GM12873 (cell line): Measurements from ENCODE around the gene BAD.

Experiments used
- TF ChIP-seq, protein P1 (sequence below): IDR thresholded peaks from 2 replicates; pipeline ENCODE4 v1.5.1; 2012; ENCODE audit warnings: low read depth, mild to moderate bottlenecking, moderate library complexity, low read length, control low read depth; ENCODE audit not compliant: insufficient read depth; ENCODE audit errors: missing control alignments

Gene BAD

GRCh38 chr11:64229090-64229743, 55.2 kb downstream of the BAD start:
- TF ChIP-seq, protein P1, sequence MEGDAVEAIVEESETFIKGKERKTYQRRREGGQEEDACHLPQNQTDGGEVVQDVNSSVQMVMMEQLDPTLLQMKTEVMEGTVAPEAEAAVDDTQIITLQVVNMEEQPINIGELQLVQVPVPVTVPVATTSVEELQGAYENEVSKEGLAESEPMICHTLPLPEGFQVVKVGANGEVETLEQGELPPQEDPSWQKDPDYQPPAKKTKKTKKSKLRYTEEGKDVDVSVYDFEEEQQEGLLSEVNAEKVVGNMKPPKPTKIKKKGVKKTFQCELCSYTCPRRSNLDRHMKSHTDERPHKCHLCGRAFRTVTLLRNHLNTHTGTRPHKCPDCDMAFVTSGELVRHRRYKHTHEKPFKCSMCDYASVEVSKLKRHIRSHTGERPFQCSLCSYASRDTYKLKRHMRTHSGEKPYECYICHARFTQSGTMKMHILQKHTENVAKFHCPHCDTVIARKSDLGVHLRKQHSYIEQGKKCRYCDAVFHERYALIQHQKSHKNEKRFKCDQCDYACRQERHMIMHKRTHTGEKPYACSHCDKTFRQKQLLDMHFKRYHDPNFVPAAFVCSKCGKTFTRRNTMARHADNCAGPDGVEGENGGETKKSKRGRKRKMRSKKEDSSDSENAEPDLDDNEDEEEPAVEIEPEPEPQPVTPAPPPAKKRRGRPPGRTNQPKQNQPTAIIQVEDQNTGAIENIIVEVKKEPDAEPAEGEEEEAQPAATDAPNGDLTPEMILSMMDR = no peak

DNA sequence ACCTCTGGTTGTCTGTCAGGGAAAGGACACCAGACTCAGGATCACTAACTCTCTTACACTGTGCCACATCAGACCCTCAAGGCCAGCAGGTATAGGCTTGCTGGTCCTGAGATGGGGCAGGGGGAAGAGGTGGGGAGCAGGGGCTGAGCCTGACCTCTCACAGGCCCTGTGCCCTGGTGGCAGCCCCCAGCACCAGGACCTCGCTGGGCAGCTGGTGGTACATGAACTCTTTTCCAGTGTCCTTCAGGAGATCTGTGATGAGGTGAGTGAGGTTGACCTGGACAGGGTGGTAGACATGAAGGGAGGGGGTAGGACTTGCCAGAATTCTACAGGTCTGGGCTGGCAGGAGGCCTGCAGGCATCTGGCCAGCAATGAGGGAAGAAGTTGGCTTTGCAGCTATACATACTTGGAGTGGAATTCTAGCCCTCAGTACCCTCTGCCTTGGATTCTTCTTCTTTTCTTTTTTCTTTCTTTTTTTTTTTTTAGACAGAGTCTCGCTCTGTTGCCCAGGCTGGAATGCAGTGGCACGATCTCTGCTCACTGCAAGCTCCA, 57.0 kb downstream of the BAD start:
- TF ChIP-seq, protein P1 = no peak

DNA sequence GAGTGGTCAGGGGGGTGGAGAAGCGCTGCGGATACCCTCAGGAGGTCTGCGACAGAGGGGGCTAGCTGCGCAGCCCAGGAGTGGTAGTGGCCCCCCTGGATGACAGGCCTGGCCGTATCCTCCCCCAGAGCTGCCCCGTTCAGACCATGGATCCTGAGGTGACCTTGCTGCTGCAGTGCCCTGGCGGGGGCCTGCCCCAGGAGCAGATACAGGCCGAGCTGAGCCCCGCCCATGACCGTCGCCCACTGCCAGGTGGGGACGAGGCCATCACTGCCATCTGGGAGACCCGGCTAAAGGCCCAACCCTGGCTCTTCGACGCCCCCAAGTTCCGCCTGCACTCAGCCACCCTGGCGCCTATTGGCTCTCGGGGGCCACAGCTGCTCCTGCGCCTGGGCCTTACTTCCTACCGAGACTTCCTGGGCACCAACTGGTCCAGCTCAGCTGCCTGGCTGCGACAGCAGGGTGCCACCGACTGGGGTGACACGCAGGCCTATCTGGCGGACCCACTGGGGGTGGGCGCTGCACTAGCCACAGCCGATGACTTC, 57.9 kb downstream of the BAD start:
- TF ChIP-seq, protein P1 = no peak

GRCh38 chr11:64225608-64226506, 58.6 kb downstream of the BAD start, which contains the start of the genes NUDT22 and TRPT1:
NUDT22 (plus strand) TSS chr11:64226274; CDS start chr11:64226653, 379 bp downstream.
TRPT1 (minus strand) TSS chr11:64226186; CDS start chr11:64225860, 326 bp downstream.
- TF ChIP-seq, protein P1 = peak; percentile 51

GRCh38 chr11:64224891-64225607, 59.4 kb downstream of the BAD start:
- TF ChIP-seq, protein P1 = no peak

DNA sequence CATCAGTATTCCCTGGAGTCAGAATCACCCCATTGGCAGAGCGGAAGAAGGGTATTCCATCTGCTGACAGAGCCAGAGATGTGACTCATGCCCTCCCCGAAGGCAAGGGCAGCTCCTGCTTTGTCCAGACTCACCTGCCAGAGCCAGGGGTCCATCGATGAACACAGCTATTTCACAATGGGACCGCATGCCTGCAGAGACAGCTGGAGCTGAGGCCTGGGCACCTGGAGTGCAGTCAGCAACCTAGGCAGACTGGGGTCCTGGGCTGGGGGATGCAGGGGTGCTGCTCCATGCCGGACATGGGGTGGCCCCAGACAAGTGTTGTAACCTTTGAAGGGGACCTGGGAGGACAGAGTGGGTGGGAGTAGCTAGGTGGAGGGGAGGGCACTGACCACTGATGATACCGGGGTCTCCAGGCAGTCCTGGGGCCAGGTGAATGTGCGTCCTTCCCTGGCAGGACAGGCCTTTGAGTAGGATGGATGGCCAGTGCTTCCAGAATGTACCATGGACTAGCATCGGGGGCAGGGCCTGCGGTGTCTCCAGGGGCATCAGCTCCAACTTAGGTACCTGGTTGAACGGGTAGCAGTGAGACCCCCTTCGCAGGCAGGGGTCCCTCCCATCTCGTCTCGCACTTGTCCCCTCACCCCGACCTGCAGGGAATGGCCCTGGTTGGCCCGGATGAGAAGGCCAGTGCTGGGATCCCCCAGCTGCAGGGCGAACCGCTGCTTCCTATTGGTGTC, 60.1 kb downstream of the BAD start:
- TF ChIP-seq, protein P1 = no peak
